Stimulated activated CD8-positive, alpha-beta memory T cell treated with anti-CD3 and anti-CD28 coated beads, Interleukin-7, amount 100 ng/mL, for 4 hours (primary cell): Measurements from ENCODE around the gene NFATC1.
"Not testable (repeated sequence)": the region's sequence is repeated elsewhere in the genome, so short reads cannot be mapped to it uniquely, and the experiment has no call there.

Experiments used
- DNase-seq, 2 donors: peaks; one replicate each; pipeline ENCODE4 v3.0.0-alpha.2; 2020; ENCODE audit warnings: low read depth in 2 of 2

The NFATC1 gene

GRCh38 chr18:79489051-79489898 is 93.5 kb downstream of the NFATC1 start:
- no peak for DNase-seq

DNA sequence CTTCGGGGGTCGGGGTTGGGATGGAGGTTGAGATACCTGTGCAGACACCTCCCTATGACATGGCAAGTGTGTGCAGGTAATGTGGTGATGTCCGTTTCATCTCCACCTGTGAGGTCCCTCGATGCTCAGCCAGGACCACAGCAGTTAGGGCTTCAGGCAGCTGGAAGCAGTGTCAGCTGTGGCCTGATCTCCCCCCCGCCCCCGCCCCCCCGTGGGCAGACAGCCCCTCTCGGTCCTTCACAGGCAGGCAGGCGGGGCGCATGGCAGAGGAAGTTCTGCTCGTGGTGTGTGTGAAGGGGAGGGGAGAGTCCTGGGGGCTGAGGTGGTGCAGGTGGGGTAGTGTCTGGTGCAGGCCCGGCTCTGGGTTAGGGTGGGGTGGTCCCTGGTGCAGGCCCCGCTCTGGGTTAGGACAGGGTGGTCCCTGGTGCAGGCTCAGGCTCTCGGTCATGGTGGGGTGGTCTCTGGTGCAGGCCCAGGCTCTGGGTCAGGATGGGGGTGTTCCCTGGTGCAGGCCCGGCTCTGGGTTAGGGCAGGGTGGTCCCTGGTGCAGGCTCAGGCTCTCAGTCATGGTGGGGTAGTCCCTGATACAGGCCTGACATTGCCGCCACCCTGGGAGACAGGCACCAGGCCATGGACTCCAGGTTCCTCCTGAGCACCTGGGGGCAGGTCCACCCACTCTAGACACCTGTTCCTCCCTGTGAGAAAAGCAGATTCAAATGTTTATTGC is 94.3 kb downstream of the NFATC1 start:
- DNase-seq = no peak

DNA sequence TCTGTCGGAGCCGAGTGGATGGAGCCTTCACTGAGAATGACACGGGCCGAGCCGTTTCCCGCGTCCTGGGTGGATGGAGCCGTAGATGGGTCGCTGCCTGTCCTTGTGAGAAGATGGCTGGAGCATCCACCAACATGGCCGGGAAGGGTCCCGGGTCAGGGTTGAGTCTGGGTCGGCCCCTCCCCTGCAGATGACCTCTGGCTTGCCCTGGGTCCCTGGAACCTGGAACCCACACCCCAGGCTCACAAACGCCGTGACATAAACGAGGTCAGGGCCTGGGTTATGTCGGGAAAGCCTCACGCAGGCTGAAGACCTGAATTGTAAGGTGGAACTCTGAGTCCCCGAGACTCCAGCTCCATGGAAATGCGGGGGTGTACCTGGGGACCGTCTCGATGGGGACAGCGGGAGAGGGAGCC is 94.9 kb downstream of the NFATC1 start:
- DNase-seq = no peak

- no peak for DNase-seq
Measured at GRCh38 chr18:79491081-79491551, 95.4 kb downstream of the NFATC1 start.

DNA sequence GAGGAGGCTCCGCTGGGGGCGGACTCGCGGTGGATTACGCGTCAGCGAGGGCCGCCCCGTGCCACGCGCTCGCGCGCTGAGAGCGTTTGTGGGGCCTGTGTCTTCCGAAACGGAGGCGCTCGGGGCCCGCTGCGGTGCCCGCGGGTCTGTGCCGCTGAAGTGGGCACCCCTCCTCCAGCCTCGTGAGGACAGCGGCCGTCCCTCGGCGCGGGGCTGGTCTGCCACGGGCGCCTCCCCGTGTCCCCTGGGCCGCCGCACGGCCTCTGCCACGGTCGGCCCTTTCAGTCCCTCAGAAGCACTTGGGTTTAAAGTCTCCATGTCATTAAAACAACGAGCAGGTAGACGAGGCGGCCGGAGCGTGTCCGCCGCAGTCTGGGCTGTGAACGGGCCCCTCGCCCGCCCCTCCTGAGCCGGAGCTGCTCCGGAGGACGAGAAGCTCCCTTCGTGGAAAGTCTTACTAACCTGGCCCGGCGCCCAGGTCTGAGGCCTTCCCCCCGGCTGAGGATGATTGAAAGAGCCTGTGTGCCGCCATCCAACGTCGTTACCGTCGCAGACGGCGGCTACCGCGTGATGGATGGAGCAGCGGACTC is 97.6 kb downstream of the NFATC1 start:
- no peak for DNase-seq

DNA sequence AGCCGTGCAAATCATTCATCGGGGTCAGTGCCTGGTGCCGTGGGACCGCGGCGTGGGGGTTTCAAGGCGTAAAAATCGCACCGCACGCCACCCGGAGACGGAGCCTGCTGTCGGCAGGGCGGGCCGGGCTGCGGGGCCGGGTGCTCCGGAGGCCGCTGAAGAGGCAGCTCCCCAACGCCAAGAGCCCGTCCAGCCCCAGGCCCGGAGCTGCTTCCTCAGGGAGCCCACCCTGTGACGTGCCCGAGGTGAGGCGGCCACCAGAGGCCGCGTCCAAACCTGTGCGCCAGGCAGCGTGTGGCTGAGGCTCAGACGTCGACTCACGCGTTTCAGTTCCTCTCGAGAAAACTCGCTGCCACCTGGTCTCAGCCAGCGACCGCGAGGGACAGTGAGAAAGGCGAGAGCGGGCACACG is 98.1 kb downstream of the NFATC1 start:
- DNase-seq = no peak

- no peak for DNase-seq
Measured at GRCh38 chr18:79494936-79495335, 99.2 kb downstream of the NFATC1 start.

- no peak for DNase-seq
Measured at GRCh38 chr18:79495591-79496071, 99.9 kb downstream of the NFATC1 start.

DNA sequence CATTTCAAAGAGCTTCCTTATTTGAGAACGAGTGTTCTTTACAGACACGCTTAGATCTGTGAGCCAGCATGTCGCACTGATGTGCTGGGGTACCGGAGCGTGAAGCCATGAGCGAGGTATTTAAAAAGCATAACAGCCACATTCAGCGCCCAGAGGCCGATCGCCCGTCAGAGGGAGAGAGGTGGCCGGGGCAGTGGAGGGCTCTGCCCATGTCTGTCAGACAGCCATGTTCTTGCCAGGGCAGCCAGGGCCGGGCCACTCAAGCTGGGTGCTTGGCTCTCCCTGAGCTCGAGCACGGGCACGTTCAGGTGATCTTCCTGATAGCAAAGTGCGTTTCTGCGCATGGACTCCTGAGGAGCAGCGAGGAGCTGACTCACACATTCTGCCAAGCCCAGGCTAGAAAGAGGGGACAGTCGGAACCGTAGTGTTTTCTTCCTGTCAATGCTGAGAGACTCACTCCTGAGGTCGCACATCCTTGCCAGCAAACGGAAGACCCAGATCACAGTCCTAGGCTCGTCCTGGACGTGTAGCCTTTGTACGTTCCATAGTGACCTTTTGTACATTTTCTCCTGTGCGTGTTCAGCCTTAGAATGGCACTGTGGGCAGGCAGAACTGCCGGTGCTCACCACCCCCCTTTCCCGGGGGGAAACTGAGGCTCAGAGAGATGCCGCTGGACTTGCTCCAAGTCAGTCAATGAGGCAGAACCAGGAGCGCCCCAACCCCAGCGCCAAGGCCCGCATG is 100.7 kb downstream of the NFATC1 start:
- DNase-seq = no peak

DNA sequence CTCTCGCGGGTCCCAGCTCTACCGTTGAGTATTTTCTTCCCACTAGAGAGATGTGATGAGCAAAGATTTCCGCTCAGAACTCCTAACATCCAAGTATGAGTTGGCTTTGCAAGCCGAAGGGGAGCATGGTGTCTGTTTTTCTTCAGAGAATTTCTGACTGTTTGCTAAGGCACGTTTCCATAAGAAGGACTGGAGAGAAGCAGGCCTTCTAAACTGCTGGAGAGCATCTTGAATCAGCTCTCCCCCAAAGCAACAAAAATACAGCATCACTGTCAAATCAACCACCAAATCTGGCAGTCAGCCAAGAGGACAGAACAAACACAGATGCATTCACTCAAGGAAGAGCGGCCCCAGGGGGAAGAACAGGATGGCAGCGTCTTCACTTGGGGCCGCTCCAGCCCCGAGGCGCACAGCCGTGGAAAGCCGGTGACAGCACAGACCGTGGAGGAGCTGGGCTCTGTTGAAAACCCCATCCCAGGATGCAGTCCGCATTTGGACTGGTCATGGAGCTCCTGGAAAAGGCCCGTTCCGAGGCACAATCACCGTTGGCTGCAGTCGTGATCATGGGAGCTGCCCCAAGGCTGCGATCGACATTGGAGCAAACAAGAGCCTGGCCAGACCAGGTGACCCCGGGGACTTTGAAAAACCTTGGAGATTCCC is 101.4 kb downstream of the NFATC1 start:
- no peak for DNase-seq

DNA sequence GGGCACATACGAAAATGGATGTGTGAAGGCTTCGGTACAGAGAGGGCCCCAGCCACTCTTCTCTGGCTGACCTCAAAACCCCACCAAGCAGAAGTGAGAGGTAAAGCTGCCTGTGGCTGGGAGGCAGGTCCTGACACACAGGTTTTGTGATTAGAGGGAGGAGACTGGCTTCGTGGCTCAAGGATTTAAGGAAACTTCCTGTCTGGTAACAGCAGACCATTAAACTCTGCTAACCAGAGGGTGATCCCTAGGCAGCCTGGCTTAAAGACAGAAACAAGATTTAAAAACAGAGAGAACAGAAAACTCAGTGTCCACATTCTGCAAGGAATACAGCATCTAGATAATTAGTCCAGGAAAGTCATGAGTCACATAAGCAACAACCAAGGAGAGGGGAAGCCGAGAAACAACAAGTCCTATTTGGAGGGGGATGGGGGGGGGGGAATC is 101.9 kb downstream of the NFATC1 start:
- no peak for DNase-seq

GRCh38 chr18:79498662-79499061 is 102.9 kb downstream of the NFATC1 start:
- no peak for DNase-seq

DNA sequence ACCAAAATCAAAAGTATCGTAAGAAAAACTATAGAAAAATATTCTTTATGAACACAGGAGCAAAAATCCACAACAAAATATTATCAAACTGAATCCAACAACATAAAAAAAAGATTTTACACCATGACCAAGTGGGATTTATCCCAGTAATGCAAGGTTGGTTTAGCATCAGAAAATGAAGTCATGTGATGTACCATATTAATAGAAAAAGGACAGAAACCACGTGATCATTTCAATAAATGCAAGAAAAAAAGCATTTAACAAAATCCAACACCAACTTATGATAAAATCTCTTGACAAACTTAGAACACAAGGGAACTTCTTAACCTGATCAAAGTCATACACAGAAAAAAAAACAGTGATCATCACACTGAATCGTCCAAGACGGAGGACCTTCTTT is 105.3 kb downstream of the NFATC1 start:
- DNase-seq = no peak

DNA sequence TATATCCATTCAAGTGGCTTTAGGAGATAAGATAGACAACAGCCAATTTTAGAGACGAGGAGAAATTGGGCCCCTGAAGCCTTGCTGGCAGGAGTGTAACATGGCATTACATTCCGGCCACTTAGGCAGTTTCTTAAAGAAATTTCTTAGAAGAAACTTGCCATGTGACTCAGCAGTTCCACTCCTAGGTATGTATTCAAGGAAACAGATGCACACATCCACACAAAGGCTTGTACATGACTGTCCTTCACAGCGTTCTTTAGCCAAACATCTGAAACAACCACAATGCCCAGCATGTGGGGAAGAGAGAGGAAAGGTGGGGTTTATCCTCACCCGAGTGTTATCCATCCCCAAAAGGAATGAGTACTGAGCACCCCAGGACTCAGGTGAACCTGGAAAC is 107.1 kb downstream of the NFATC1 start:
- no peak for DNase-seq

GRCh38 chr18:79503406-79503805 is 107.7 kb downstream of the NFATC1 start:
- no peak for DNase-seq

GRCh38 chr18:79504034-79504433 is 108.3 kb downstream of the NFATC1 start:
- no peak for DNase-seq

DNA sequence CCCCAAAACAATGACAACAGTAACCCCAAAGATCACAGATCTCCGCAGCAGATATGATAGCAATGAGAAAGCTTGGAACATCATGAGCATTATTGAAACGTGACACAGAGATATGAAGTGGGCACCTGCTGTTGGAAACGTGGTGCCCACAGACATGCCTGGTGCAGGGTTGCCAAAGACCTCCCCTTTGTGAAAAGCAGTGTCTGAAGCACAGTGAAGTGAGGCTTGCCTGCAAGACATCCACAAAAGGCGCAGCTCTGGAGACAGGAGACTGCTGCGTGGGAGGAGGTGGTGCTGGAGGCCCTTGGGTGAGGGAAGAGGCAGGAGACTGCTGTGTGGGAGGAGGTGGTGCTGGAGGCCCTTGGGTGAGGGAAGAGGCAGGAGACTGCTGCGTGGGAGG is 108.8 kb downstream of the NFATC1 start:
- not testable (repeated sequence) for DNase-seq

GRCh38 chr18:79505465-79505864 is 109.7 kb downstream of the NFATC1 start:
- DNase-seq = not testable (repeated sequence)

GRCh38 chr18:79506191-79507075 is 110.7 kb downstream of the NFATC1 start:
- no peak for DNase-seq

DNA sequence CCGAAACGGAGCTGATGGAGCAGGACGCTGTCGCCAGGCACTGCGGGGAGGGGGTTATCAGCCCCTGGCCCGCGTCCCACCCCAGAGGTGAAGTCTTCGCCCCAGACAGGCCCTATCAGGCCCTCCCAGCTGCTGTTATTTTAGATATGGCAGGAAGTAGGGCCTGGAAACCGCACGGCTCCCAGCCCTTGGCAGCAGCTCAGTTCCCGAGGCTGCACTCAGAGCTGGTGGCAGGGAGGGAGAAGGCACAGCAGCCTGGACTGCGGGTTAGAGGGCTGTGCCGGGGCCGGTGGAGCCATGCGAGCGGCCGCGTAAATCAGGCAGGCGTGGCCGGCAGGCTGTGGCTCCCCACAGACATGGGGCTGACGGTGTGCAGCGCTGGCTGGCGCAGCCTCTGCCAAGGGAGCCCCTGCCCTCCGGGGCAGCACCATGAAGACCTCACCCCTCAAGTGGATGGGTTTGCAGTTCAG is 111.4 kb downstream of the NFATC1 start:
- DNase-seq = no peak
